ENCODE results near the gene VKORC1.

VKORC1 gene

DNA sequence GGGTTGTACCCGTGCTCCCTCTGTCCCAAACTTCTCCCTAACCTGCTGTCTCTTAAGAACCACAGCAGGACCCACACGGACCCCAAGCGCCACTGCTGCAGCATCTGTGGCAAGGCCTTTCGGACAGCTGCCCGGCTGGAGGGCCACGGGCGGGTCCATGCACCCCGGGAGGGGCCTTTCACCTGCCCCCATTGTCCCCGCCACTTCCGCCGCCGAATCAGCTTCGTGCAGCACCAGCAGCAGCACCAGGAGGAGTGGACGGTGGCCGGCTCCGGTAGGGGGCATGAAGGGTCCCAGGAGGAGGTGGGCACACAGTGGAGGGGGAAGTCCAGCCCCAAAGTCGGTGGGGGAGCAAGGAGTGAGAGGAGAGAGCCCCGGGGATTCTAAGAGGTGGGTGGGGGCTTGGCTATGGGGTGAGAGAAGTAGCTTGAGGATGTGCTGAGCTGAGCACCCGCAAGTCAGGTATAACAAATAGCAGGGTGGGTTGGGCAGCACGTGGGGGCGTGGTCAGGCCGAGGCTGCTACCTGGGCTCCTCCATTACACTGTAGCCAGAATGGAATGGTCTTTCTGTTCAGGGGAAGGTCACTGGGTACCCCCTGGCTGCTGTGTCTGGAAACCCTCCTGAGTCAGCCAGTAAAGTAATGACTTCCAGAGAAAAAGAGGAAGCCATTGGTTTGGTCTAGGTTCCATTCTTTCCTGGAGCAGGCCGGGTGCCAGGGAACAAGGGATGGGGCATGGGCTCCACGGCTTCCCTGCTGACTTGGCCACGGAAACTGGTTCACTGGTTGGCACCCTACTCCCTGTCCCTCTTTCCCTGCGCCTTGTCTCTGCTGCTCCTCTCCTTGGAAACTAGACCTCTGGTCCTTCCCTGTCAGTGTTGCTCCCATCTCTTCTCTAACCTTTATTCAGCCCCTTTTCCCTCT is 12.9 kb downstream of the VKORC1 start:
- DNase-seq = no peak

DNA sequence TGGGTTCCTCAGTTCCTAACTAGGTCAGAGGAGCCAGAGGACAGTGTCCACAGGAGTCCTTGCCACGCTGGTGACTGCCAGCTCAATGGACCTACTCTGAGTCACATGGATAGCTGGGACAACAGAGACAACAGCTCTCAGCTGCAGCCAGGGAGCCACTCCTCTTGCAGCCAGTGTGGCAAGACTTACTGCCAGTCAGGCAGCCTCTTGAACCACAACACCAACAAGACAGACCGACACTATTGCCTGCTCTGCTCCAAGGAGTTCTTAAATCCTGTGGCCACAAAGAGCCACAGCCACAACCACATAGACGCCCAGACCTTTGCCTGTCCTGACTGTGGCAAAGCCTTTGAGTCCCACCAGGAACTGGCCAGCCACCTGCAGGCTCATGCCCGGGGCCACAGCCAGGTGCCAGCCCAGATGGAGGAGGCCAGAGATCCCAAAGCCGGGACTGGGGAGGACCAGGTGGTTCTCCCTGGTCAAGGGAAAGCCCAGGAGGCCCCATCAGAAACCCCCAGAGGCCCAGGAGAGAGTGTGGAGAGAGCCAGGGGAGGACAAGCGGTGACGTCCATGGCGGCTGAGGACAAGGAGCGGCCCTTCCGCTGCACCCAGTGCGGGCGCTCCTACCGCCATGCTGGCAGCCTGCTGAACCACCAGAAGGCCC is 13.7 kb downstream of the VKORC1 start:
- DNase-seq = no peak

DNA sequence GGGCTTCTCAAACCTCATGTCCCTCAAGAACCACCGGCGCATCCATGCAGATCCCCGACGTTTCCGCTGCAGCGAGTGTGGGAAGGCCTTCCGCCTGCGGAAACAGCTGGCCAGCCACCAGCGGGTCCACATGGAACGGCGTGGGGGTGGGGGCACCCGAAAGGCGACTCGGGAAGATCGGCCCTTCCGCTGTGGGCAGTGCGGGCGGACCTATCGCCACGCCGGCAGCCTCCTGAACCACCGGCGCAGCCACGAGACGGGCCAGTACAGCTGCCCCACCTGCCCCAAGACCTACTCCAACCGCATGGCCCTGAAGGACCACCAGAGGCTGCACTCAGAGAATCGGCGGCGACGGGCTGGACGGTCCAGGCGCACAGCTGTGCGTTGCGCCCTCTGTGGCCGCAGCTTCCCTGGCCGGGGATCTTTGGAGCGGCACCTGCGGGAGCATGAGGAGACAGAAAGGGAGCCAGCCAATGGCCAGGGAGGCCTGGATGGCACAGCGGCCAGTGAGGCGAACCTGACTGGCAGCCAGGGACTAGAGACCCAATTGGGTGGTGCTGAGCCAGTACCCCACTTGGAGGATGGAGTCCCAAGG is 14.5 kb downstream of the VKORC1 start:
- no peak for DNase-seq

DNA sequence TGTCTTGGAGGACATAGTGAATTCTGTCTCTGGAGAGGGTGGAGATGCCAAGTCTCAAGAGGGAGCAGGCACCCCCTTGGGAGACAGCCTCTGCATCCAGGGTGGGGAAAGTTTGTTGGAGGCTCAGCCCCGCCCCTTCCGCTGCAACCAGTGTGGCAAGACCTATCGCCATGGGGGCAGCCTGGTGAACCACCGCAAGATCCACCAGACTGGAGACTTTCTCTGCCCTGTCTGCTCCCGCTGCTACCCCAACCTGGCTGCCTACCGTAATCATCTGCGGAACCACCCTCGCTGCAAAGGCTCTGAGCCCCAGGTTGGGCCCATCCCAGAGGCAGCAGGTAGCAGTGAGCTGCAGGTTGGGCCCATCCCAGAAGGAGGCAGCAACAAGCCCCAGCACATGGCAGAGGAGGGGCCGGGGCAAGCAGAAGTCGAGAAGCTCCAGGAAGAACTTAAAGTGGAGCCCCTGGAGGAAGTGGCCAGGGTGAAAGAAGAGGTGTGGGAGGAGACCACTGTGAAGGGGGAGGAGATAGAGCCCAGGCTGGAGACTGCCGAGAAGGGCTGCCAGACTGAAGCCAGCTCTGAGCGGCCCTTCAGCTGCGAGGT is 15.2 kb downstream of the VKORC1 start:
- DNase-seq = no peak

DNA sequence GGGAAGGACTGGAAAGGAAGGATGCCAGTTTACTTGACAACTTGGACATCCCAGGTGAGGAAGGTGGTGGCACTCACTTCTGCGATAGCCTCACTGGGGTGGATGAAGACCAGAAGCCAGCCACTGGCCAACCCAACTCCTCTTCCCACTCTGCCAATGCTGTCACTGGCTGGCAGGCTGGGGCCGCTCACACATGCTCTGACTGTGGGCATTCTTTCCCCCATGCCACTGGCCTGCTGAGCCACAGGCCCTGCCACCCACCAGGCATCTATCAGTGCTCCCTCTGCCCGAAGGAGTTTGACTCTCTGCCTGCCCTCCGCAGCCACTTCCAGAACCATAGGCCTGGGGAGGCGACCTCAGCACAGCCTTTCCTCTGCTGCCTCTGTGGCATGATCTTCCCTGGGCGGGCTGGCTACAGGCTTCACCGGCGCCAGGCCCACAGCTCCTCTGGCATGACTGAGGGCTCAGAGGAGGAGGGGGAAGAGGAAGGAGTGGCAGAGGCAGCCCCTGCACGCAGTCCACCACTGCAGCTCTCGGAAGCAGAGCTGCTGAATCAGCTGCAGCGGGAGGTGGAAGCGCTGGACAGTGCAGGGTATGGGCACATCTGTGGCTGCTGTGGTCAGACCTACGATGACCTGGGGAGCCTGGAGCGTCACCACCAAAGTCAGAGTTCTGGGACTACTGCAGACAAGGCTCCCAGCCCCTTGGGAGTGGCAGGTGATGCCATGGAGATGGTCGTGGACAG is 15.8 kb downstream of the VKORC1 start:
- no peak for DNase-seq

DNA sequence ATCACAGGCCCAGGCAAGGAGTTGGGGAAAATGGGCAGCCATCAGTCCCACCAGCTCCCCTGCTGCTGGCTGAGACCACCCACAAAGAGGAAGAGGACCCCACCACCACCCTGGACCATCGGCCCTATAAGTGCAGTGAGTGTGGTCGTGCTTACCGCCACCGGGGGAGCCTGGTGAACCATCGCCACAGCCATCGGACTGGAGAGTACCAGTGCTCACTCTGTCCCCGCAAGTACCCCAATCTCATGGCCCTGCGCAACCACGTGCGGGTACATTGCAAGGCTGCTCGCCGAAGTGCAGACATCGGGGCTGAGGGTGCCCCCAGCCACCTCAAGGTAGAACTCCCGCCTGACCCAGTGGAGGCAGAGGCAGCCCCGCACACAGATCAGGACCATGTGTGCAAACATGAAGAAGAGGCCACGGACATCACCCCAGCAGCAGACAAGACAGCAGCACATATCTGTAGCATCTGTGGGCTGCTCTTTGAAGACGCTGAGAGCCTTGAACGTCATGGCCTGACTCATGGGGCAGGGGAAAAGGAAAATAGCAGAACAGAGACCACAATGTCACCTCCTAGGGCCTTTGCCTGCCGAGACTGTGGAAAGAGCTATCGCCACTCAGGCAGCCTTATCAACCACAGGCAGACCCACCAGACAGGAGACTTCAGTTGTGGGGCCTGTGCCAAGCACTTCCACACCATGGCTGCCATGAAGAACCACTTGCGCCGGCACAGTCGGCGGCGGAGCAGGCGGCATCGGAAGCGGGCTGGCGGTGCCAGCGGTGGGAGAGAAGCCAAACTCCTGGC is 16.8 kb downstream of the VKORC1 start:
- no peak for DNase-seq

DNA sequence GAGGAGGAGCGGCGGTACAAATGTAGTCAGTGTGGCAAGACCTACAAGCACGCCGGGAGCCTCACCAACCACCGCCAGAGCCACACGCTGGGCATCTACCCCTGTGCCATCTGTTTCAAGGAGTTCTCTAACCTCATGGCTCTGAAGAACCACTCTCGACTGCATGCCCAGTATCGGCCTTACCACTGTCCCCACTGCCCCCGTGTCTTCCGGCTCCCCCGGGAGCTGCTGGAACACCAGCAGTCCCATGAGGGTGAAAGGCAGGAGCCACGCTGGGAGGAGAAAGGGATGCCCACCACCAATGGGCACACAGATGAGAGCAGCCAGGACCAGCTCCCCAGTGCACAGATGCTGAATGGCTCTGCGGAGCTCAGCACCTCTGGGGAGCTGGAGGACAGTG is 17.6 kb downstream of the VKORC1 start:
- DNase-seq = no peak

DNA sequence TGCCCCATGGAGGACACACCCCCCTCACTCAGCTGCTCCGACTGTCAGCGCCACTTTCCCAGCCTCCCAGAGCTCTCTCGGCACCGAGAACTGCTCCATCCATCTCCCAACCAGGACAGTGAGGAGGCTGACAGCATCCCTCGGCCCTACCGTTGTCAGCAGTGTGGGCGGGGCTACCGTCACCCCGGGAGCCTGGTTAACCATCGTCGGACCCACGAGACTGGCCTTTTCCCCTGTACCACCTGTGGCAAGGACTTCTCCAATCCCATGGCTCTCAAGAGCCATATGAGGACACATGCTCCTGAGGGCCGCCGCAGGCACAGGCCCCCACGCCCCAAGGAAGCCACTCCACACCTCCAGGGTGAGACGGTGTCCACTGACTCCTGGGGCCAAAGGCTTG is 18.3 kb downstream of the VKORC1 start:
- DNase-seq = no peak

DNA sequence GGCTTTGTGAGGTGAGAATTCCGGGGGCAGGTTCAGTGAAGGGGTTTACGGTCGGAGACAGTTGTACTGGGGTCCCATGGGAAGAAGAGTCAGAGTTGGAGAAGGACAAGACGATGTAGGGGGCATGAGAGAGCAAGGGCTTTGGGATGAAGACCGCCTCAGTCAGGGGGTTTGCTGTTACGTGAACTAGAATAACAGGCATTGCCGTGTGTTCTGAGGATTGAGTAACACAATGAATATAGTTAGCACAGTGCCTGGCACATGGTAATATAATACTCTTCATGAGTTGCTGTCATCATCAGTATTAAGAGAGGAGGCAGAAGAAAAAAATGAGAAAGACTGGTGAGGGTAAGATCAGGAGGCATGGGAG is 19.8 kb downstream of the VKORC1 start:
- DNase-seq = no peak

DNA sequence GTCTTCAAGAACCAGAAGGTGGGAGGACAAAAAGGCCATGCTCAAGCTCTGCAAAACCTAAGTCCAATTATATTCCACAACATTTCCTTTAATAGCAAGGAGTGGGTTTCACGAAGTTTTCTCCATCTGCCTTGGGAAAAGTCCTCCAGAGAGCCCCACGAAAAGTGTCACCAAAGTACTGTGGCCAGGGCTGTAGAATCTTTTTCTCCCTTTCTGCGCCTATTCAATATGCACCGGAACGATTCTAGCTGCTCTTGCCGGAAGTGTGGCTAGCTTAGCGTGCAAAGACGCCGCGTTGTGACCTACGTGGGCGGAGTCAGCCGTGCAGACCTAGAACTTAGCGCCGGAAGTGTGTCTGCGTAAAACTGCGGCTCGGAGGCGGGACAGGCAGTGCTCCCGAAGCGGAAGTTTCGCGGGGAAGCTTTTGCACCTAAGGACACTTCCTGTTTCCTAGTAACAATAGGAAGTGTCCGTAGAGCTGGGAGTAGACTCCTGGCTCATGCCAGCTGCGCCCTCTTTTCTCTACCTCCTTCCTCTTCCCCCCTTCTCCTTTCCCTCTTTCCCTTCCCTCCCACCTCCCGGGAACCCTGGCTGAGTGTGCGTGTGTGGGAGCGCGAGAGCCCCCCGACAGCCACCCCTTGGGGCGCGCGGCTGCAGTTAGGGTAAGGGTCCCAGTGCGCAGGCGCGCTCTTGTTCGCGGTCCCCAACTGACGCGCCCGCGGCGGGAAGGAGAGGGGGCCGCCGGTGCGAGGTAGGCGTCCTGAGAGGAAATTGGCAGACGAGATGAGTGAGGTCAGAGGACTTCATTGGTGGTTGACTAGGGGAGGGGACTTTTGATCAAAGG is 20.4 kb downstream of the VKORC1 start, which contains the start of the genes ZNF646 and ZNF668:
Gene ZNF646, plus strand, starts transcription at position 453 of the 844 bp plus-strand sequence. CDS start 1,903 bp downstream, outside the sequence.
Gene ZNF668, minus strand, starts transcription at position 271 of the 844 bp plus-strand sequence. CDS start 9,781 bp downstream, outside the sequence.
- peak; percentile 84 to 94 for DNase-seq

DNA sequence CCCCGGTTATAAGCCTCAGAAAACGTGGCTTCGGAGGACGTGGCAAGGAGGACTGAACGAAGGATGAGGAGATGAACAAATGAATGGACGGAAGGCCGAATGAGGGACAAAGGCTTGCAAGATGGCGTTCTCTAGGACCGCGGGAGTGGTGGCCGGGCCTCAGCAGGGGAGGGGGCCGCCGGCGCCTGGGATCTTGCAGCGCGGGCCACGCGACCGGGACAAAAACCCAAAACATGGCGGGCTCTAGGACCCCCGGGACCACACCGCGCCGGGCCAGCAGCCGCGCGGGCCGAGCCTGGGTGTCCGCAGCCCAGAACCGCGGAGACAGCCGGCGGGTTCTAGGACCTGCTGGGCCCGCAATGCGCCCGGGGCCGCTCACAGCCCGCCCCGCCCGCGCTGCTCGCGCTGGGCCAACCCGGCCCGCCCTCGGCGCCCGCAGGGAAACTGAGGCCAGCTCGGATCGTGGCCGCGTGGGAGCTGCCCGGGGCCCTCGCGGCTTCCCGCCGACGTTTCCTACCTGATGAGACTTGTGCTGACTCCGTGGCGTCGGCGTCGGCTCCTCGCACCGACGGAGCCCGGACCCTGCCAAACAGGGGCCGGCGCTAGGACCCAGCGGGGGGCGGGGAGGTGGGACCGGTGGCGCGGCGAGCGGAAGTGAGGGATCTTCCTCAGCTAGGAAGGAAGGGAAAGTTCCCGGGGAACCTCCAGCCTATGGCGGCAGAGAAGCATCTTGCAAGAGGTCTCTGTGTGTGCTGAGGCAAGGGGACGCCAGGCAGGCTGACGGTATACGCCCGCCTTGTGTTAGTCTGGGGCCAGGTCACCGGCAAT is 21.2 kb downstream of the VKORC1 start:
- DNase-seq = peak; percentile 57 to 77

DNA sequence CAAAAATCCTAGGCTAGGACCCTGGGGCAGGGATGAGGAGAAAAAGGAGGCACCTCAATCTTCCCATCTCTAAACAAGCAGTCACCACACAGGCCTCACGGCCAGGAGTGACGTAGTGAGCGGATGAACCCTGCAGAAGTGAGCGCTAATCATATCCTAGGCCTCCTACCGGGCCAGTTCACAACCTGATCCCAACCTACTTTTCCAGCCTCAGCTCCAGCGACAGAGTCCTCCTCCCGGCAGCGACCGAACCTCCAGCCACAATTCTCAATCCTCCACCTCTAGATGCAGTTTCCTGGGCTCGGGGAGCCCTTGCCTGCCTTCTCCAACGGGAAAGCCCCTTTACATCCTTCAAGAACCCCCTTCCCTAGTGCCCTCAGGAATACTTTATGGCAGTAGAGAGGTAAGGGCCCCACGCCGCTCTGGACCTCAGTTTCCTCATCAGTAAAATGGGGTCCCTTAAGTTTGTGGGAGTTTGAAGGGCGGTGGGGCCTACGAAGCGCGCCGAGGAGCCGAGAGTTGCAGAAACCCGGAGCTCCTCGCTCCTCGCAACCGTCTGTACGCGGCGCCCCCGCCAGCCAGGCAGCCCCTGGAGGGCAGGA is 22.0 kb downstream of the VKORC1 start:
- DNase-seq = no peak

DNA sequence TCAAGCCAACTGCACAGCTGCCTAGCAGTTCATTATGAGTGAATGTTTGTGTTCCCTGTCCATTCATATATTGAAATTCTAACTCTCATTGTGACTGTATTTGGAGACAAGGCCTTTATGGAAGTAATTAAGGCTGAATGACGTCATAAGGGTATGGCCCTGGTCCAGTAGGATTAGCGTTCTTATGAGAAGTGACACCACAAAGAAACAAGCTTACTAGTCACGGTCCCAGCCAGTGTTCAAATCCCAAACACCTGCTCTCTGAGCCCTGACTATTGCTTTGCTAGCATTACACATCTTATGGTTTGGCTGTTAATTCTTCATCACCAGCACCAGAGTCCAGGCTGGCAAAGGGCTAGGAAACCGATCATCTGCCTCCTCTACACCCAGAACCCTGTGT is 22.7 kb downstream of the VKORC1 start:
- DNase-seq = no peak

DNA sequence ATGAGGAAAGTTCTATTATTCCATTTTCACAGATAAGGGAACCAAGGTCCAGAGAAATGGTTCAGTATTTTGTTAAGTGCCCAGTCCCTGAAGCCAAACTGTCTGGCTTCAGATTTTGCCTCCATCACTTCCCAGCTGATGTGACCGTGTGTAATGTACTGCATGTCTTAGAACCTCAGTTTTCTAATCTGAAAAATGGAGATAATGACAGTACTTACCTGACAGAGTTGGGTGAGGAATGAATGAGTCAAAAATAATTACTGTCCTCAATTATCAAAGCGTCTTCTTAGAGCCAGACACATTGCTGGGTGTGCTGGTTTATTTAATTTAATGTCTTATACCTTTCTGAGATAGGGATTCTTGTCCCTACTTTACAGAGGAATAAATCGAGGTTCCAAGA is 27.3 kb downstream of the VKORC1 start:
- DNase-seq = no peak

DNA sequence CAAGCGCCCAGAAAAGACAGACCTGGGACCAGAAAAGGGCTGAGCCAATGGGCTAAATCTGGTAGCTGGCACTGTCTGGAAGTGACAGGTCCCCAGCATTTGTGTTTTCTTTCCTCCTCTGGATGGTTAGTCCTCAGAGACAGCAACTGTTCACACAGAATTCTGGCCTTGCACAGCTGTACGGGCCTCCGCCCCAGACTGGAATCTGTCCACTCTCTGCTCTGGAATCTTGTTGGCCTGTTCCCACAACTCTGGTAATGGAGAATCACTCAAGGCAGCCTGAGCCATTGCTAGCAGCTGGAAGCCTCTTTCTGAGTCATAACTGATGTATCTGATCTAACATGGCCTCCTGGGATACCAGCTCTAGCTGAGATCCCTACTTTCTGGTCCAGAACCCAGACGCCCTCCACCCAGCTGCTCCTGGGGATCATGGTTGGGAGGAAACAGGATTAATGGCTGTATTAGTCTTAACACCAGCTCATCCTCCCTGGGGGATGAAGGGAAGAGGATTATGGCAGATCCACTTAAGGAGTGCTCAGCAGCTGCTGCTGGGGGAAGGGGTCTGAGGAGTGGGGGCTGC is 29.6 kb downstream of the VKORC1 start:
- no peak for DNase-seq

DNA sequence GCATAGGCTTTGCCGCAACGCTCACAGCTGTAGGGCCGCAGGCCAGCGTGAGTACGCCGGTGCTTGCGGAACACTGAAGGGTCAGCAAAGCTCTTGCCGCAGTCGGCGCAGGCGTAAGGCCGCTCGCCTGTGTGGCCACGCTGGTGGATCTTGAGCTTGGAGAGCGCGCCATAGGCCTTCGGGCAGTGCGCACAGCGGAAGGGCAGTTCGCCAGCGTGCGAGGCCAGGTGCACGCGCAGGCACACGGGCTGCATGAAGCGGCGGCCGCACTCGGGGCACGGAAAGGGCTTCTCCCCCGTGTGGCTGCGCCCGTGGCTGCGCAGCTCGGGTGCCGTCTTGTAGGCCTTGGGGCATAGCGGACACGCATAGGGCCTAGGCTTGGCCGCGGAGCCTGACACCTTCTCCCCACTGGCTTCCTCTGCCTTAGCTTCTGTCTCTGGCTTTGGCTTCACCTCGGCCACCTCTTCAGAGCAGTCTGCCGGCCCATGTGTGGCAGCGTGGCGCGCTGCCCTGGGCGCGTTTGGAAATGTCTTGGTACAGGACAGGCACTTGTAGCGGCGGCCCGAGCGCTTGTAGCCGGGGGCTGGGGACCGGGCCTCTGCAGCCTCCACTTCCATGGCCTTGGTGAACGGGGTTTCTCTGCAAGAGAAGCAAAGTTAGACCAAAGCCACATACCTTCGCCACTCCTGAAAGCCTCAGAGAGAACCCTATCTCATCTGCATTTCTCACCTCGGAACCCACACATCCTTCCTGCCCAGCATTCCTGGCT is 30.6 kb downstream of the VKORC1 start:
- no peak for DNase-seq

DNA sequence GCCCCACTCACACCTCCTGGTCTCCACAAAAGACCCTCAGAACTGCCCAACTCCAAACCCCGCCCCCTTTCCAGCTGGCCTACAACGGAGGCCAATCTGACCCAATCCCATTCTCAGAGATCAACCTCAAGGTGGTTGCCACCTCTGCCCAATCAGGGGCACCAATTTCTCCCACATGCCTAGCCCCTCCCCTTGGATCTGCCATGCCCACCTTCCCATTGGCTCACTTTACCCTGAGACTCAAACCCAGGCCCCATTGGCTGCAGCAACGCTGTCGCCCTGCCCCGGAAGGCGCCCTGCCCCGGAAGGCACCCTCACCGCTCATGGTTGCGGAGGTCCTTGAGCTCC is 31.1 kb downstream of the VKORC1 start:
- no peak for DNase-seq

DNA sequence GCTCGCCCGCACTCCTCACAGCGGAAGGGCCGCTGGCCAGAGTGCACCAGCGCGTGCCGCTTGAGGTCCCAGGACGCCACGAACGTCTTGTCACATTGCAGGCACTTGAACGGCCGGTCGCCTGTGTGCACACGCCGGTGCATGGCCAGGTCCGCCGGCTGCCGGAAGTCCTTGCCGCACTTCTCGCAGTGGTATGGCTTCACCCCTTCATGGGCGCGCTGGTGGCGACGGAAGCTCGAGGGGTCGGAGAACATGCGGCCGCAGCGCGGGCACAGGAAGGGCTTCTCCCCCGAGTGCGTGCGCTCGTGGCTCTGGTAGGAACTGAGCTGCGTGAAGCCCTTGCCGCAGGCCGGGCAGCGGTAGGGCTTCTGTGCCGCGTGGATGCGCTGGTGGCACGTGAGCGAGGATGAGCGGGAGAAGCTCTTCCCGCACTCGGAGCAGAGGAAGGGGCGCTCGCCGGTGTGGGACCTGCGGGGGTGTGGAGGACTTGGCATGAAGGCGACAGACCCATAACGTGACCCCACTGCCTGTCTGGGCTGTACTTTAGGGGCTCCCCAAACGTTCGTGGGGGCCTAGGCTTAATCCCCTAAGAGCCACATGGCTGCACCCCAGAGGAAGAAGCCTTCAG is 32.7 kb downstream of the VKORC1 start:
- no peak for DNase-seq
